Measurements from ENCODE around the gene PDS5A.
A peak's percentile ranks its signal among the peaks of the same experiment; 100 is the strongest.
"Not testable (repeated sequence)": the region's sequence is repeated elsewhere in the genome, so short reads cannot be mapped to it uniquely, and the experiment has no call there.

PDS5A gene

DNA sequence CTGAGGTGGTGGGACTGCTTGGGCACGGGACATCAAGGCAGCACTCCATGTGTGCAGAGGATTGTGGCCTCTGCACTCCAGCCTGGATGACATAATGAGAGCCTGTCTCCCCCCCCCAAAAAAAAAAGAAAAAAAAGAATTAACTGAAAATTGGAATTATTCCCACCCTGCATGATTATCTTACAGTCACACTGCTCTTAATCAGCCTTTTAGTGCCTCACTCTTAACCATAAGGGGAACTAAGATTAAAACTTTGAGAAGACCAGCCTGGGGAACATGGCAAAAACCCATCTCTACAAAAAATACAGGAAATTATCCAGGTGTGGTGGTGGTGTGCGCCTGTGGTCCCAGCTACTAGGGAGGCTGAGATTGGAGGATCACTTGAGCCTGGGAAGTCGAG lies 185.2 kb downstream of the PDS5A start:
- no peaks in the 10 kb centered on the region for H3K36me3 ChIP-seq
- TF ChIP-seq, protein P1, sequence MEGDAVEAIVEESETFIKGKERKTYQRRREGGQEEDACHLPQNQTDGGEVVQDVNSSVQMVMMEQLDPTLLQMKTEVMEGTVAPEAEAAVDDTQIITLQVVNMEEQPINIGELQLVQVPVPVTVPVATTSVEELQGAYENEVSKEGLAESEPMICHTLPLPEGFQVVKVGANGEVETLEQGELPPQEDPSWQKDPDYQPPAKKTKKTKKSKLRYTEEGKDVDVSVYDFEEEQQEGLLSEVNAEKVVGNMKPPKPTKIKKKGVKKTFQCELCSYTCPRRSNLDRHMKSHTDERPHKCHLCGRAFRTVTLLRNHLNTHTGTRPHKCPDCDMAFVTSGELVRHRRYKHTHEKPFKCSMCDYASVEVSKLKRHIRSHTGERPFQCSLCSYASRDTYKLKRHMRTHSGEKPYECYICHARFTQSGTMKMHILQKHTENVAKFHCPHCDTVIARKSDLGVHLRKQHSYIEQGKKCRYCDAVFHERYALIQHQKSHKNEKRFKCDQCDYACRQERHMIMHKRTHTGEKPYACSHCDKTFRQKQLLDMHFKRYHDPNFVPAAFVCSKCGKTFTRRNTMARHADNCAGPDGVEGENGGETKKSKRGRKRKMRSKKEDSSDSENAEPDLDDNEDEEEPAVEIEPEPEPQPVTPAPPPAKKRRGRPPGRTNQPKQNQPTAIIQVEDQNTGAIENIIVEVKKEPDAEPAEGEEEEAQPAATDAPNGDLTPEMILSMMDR (IDR thresholded peaks at IDR 0.05; ENCODE audit: low read depth, low read length): no peak
- H3K27me3 ChIP-seq (ENCODE audit: insufficient read depth, low read depth, severe bottlenecking): no peaks in the 10 kb centered on the region
- H3K27ac ChIP-seq: no peak overlapping the region
- H3K4me3 ChIP-seq (ENCODE audit: low read depth, low read length): no peak overlapping the region
- no peaks in the 10 kb centered on the region for H3K9me3 ChIP-seq (ENCODE audit: severe bottlenecking)
- DNase-seq: no peak

DNA sequence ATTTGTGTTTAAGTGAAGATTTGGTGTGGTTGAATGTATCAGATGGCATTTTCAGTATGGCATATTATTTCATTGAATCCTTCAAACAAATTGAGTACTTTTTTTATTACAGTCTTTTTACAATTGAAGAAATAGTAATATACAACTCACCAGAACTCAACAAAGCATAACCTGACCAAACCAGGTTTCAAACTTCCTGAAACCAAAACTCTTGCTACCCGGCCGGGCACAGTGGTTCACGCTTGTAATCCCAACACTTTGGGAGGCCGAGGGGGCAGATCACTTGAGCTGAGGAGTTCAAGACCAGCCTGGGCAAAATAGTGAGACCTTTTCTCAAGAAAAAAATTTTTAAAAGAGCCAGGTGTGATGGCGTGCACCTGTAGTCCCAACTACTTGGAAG lies 185.6 kb downstream of the PDS5A start:
- H3K36me3 ChIP-seq: no peaks in the 10 kb centered on the region
- TF ChIP-seq, protein P1 (IDR thresholded peaks at IDR 0.05; ENCODE audit: low read depth, low read length): no peak
- H3K27me3 ChIP-seq (ENCODE audit: insufficient read depth, low read depth, severe bottlenecking): no peaks in the 10 kb centered on the region
- H3K4me3 ChIP-seq (ENCODE audit: low read depth, low read length): no peak overlapping the region
- no peak overlapping the region for H3K27ac ChIP-seq
- no peak for DNase-seq
- H3K9me3 ChIP-seq (ENCODE audit: severe bottlenecking): no peaks in the 10 kb centered on the region

DNA sequence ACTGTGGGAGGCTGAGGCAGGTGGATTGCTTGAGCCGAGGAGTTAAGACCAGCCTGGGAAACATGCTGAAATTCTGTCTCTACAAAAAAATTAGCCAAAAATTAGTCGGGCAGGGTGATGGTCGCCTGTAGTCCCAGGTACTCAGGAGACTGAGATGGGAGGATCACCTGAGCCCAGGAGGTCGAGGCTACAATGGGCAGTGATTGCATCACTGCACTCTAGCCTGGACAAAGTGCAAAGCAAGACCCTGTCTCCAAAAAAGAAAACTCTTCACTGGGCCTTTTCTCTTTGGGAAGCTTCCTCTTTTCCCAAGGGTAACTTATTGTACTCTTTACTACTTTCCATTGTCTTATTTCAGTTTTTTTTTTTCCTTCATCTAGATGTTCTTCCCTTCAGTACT lies 190.9 kb downstream of the PDS5A start:
- H3K27ac ChIP-seq: no peak overlapping the region
- peak; percentile 4 for DNase-seq
- TF ChIP-seq, protein P1 (IDR thresholded peaks at IDR 0.05; ENCODE audit: low read depth, low read length): no peak
- H3K27me3 ChIP-seq (ENCODE audit: insufficient read depth, low read depth, severe bottlenecking): no peaks in the 10 kb centered on the region
- H3K36me3 ChIP-seq: no peaks in the 10 kb centered on the region
- H3K4me3 ChIP-seq (ENCODE audit: low read depth, low read length): no peak overlapping the region
- H3K9me3 ChIP-seq (ENCODE audit: severe bottlenecking): no peaks in the 10 kb centered on the region

DNA sequence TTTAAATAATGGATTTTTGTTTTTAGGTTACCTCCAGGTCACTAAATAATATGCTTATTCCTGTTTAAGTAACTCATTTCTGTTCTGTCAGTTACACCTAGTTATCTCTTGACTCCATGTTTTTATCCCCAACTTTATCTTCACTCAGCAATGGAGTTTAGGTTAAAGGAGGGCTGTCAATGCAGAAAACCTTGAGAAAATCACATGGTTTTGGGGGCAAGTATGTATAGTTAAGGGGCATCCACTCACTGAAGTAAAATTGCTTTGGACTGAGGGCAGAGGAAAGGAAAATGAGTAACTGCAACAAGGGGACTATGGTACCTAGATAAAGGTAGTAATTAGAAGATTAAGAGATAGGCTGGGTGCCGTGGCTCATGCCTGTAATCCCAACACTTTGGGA lies 192.6 kb downstream of the PDS5A start:
- no peak overlapping the region for H3K4me3 ChIP-seq (ENCODE audit: low read depth, low read length)
- no peak overlapping the region for H3K27ac ChIP-seq
- no peaks in the 10 kb centered on the region for H3K27me3 ChIP-seq (ENCODE audit: insufficient read depth, low read depth, severe bottlenecking)
- DNase-seq: no peak
- TF ChIP-seq, protein P1 (IDR thresholded peaks at IDR 0.05; ENCODE audit: low read depth, low read length): no peak
- H3K36me3 ChIP-seq: no peaks in the 10 kb centered on the region
- no peaks in the 10 kb centered on the region for H3K9me3 ChIP-seq (ENCODE audit: severe bottlenecking)

DNA sequence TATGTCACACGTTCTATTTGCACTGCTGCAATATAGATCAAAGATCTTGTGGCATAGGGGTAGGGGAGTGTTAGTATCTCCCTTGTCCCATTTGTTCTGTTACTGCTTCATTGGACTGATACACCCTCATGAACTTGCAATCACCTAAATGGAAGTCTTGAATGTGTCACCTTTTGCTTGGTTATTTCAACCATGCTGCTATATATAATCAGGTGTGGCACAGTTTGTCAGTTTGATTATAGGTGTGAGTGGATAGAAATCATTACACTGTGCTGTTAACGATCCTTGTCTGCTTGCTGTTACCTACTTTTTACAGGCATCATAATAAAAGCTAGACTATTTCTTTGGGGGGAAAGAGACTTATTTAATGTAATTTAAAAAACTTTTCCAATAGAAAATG lies 195.7 kb downstream of the PDS5A start:
- H3K36me3 ChIP-seq: peaks cover 20% of the 10 kb centered on the region
- H3K9me3 ChIP-seq (ENCODE audit: severe bottlenecking); DNase-seq; H3K27me3 ChIP-seq (ENCODE audit: insufficient read depth, low read depth, severe bottlenecking); H3K4me3 ChIP-seq (ENCODE audit: low read depth, low read length); H3K27ac ChIP-seq: not testable (repeated sequence)
